ENCODE results near the gene SEZ6L2.

The SEZ6L2 gene

GRCh38 chr16:29920288-29921033 is 21.1 kb upstream of the SEZ6L2 start:
- H3K4me3 ChIP-seq (ENCODE audit: control insufficient read depth, low read depth, low read length), result no peak overlapping the region
- TF ChIP-seq CTCF (IDR thresholded peaks at IDR 0.05; ENCODE audit: control insufficient read depth, insufficient read depth, low read depth, low read length, missing control alignments), result no peak
- DNase-seq (ENCODE audit: low read depth), result no peak

DNA sequence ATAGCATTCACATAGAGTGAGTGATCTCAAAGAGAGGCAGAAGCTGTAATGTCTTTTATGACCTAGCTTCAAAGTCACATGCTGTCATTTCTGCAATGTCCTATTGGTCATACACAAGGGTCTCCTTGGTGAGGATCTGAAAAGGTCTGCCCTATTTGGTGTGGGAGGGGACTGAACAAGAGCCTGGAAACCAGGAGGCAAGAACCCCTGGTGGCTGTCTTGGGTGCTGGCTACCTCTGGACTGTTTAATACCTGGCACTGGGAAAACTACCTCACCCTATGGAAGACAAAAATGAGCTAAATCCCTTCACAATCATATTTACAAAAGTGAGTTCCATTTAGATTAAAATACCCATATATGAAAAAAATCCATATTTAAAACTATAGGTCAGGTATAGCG is 17.6 kb upstream of the SEZ6L2 start:
- H3K4me3 ChIP-seq (ENCODE audit: control insufficient read depth, low read depth, low read length), result no peak overlapping the region
- TF ChIP-seq CTCF (IDR thresholded peaks at IDR 0.05; ENCODE audit: control insufficient read depth, insufficient read depth, low read depth, low read length, missing control alignments), result no peak
- DNase-seq (ENCODE audit: low read depth), result no peak

- H3K4me3 ChIP-seq (ENCODE audit: control insufficient read depth, low read depth, low read length), result no peak overlapping the region
- no peak for TF ChIP-seq CTCF (IDR thresholded peaks at IDR 0.05; ENCODE audit: control insufficient read depth, insufficient read depth, low read depth, low read length, missing control alignments)
- peak; percentile 31 for DNase-seq (ENCODE audit: low read depth)
Measured at GRCh38 chr16:29915590-29916247, 16.4 kb upstream of the SEZ6L2 start.

DNA sequence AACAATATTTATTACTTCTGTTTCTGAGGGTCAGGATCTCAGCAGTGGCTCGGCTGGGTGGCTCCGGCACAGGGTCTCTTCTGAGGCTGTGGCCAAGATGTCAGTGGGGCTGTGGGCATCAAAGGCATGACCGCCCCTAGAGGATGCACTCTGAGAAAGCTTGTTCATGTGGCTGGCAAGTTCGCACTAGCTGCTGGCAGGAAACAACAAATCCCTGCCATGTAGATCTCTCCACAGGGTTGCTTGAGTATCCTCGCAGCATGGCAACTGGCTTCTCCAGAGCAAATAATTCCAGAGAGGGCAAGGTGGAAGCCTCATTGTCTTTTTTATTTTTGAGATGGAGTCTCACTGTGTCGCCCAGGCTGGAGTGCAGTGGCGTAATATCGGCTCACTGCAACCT is 14.2 kb upstream of the SEZ6L2 start:
- no peak for TF ChIP-seq CTCF (IDR thresholded peaks at IDR 0.05; ENCODE audit: control insufficient read depth, insufficient read depth, low read depth, low read length, missing control alignments)
- DNase-seq (ENCODE audit: low read depth), result no peak
- H3K4me3 ChIP-seq (ENCODE audit: control insufficient read depth, low read depth, low read length), result no peak overlapping the region

DNA sequence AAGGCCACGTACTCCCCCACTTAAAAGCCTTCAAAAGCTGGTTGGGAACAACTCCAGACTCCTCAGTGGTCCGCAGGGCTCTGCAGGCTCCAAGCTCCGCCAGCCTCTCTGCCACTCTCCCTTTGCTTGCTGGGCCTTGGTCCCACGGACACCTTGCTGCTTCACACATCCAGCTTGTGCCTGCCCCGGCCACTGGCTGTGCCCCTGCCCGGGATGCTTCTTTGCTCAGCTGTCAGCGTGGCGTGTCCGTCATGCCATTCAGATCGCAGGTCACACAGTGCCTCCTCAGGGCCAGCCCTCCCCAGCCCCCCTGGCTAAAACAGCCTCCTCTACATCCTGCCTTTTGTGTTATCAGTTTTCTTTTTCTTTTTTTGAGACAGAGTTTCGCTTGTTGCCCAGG is 12.7 kb upstream of the SEZ6L2 start:
- TF ChIP-seq CTCF (IDR thresholded peaks at IDR 0.05; ENCODE audit: control insufficient read depth, insufficient read depth, low read depth, low read length, missing control alignments), result no peak
- no peak overlapping the region for H3K4me3 ChIP-seq (ENCODE audit: control insufficient read depth, low read depth, low read length)
- no peak for DNase-seq (ENCODE audit: low read depth)

DNA sequence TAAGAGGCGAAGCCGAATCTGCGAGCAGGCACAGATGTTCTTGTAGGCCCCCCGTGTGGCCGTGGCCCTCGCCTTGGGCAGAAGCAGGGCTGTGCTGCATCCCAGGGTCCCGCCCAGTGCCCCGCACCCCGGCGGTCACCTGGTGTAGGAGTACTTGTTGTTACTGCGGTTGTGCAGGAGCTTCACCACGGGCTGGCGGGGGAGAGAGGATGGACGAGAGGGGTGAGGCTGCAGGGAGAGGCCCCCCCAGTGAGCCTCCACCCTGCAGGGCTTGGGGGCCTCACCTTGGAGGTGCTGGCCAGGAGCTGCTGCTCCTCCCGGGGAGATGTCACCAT is 12.3 kb upstream of the SEZ6L2 start:
- no peak for DNase-seq (ENCODE audit: low read depth)
- H3K4me3 ChIP-seq (ENCODE audit: control insufficient read depth, low read depth, low read length), result no peak overlapping the region
- TF ChIP-seq CTCF (IDR thresholded peaks at IDR 0.05; ENCODE audit: control insufficient read depth, insufficient read depth, low read depth, low read length, missing control alignments), result no peak

All from AG09309 (cell line).